DOHH2 (cell line): Measurements from ENCODE around the gene LRR1.

ENCODE experiments used
- H3F3A ChIP-seq: fragments of 200-600 bp; sonication (generic), shearing (Covaris generic); 2 replicates; pipeline ENCODE4 v1.6.0; 2016; ENCODE audit warnings: antibody characterized with exemption, mild to moderate bottlenecking; ENCODE audit not compliant: control insufficient read depth, insufficient read depth
- H3K27ac ChIP-seq: fragments of 200-600 bp; sonication (generic); 2 replicates; pipeline ENCODE4 v1.5.1; 2014; ENCODE audit warnings: low read depth, mild to moderate bottlenecking, low read length, moderate library complexity
- H3K27me3 ChIP-seq: fragments of 200-600 bp; sonication (generic); 2 replicates; pipeline ENCODE4 v1.6.1; 2014; ENCODE audit warnings: mild to moderate bottlenecking, low read length, mixed read lengths; ENCODE audit not compliant: control insufficient read depth
- H3K36me3 ChIP-seq: fragments of 200-600 bp; sonication (generic); 2 replicates; pipeline ENCODE4 v1.6.1; 2014; ENCODE audit warnings: mild to moderate bottlenecking, low read length, moderate library complexity, mixed read lengths; ENCODE audit not compliant: control insufficient read depth
- H3K4me1 ChIP-seq: fragments of 200-600 bp; sonication (generic); 2 replicates; pipeline ENCODE4 v1.6.1; 2014; ENCODE audit warnings: mild to moderate bottlenecking, low read length, mixed read lengths; ENCODE audit not compliant: control insufficient read depth
- H3K4me2 ChIP-seq: fragments of 200-600 bp; sonication (generic); 2 replicates; pipeline ENCODE4 v1.6.0; 2014; ENCODE audit warnings: mild to moderate bottlenecking, low read length, moderate library complexity
- H3K4me3 ChIP-seq: fragments of 200-600 bp; sonication (generic); 2 replicates; pipeline ENCODE4 v1.5.1; 2014; ENCODE audit warnings: mild to moderate bottlenecking, low read length, mixed read lengths
- H3K79me2 ChIP-seq: fragments of 200-600 bp; sonication (generic); 2 replicates; pipeline ENCODE4 v1.6.1; 2014; ENCODE audit warnings: mild to moderate bottlenecking, low read length, mixed read lengths; ENCODE audit not compliant: control insufficient read depth
- H3K9me2 ChIP-seq: fragments of 200-600 bp; sonication (generic); replicated peaks from 2 replicates; pipeline ENCODE4 v1.6.1; 2014; ENCODE audit warnings: mild to moderate bottlenecking, low read length, mixed read lengths; ENCODE audit not compliant: control insufficient read depth
- H3K9me3 ChIP-seq: fragments of 200-600 bp; sonication (generic); 2 replicates; pipeline ENCODE4 v1.6.1; 2014; ENCODE audit warnings: antibody characterized with exemption, low read length, mixed read lengths; ENCODE audit not compliant: control insufficient read depth, insufficient read depth
- H4K20me1 ChIP-seq: fragments of 200-600 bp; sonication (generic); 2 replicates; pipeline ENCODE4 v1.6.0; 2014; ENCODE audit warnings: low read depth, mild to moderate bottlenecking, antibody characterized with exemption, low read length, moderate library complexity; ENCODE audit not compliant: control insufficient read depth, insufficient read depth
- EZH2phosphoT487 ChIP-seq: fragments of 200-600 bp; sonication (generic); IDR thresholded peaks from 2 replicates; pipeline ENCODE4 v1.6.1; 2017; ENCODE audit warnings: borderline replicate concordance, mild to moderate bottlenecking, antibody characterized with exemption, low read length, moderate library complexity, mixed read lengths
- TF ChIP-seq, protein P1 (sequence below): fragments of 200-600 bp; sonication (generic); IDR thresholded peaks from one replicate; pipeline ENCODE4 v1.5.1; 2014; ENCODE audit warnings: antibody characterized with exemption, mild to moderate bottlenecking, low read depth, low read length; ENCODE audit not compliant: poor library complexity, severe bottlenecking

LRR1 gene

DNA sequence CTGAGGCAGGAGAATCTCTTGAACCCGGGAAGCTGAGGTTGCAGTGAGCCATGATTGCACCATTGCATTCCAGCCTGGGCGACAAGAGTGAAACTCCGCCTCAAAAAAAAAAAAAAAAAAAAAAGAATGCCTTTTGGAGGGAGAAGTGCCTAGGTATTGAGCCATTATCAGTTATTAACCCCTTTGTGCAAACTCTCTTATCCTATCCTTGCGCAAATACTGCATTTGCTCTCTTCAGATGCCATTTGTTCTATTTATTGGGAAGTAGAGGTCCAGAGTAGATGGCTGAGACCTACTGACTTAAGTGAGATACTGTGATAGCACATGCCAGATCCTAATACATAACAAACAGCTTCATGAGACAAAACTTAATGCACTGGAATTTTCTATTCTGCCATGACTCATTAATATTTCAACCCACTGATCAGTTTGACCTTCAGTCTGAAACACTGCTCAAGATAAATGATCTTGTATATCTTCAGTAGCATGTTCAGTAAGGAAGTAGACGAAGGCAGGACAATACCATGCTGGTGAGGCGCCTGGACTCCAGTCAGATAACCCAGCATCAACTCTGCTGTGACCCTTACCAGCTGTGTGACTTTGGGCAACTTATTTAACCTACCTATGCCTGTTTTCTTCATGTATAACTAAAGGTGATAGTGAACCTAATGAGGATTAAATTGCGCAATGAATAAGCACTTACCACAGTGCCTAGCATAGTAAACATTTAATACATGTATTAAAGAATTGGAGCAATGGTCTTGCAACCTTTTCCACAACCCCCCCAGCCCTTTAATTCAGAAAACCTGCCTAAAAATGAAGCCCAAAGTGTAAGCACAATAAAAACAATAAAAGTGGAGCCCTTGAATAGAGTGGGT is 42.0 kb downstream of the LRR1 start:
- H3K4me2 ChIP-seq, result no peak overlapping the region
- H3K36me3 ChIP-seq, result peaks cover 76% of the 10 kb centered on the region
- TF ChIP-seq, protein P1, sequence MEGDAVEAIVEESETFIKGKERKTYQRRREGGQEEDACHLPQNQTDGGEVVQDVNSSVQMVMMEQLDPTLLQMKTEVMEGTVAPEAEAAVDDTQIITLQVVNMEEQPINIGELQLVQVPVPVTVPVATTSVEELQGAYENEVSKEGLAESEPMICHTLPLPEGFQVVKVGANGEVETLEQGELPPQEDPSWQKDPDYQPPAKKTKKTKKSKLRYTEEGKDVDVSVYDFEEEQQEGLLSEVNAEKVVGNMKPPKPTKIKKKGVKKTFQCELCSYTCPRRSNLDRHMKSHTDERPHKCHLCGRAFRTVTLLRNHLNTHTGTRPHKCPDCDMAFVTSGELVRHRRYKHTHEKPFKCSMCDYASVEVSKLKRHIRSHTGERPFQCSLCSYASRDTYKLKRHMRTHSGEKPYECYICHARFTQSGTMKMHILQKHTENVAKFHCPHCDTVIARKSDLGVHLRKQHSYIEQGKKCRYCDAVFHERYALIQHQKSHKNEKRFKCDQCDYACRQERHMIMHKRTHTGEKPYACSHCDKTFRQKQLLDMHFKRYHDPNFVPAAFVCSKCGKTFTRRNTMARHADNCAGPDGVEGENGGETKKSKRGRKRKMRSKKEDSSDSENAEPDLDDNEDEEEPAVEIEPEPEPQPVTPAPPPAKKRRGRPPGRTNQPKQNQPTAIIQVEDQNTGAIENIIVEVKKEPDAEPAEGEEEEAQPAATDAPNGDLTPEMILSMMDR, result no peak
- TF ChIP-seq EZH2phosphoT487, result no peak
- H3K9me2 ChIP-seq, result no peaks in the 10 kb centered on the region
- H3F3A ChIP-seq, result peaks cover 25% of the 10 kb centered on the region
- H4K20me1 ChIP-seq, result peaks cover 13% of the 10 kb centered on the region; the same call in 1 of the 2 replicates
- peaks cover 31% of the 10 kb centered on the region for H3K4me1 ChIP-seq
- no peak overlapping the region for H3K4me3 ChIP-seq
- H3K79me2 ChIP-seq, result peaks cover 86% of the 10 kb centered on the region
- no peak overlapping the region for H3K27ac ChIP-seq
- H3K9me3 ChIP-seq, result no peaks in the 10 kb centered on the region
- H3K27me3 ChIP-seq, result no peaks in the 10 kb centered on the region

DNA sequence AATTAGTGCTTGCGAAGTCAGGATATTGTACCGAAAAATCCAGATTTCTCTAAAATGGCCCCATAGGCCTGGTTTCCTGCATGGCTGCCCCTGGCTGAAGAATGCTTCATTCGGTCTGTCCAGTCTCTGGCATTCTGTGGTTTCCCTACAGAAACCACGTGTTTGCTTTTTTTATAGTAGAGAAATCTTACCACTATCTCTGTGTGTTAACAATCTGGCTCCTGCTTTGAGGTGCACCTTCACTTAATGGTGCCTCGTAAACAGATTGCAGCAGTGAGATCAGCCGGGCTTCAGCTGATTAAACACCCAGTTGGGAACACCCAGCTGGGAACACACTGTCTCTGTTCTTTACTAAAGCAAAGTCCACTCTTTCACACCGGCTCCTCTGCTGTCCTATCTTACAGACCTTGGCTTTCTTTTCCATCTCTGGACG is 43.0 kb downstream of the LRR1 start:
- H3K27ac ChIP-seq, result no peak overlapping the region
- peaks cover 27% of the 10 kb centered on the region for H3F3A ChIP-seq

DNA sequence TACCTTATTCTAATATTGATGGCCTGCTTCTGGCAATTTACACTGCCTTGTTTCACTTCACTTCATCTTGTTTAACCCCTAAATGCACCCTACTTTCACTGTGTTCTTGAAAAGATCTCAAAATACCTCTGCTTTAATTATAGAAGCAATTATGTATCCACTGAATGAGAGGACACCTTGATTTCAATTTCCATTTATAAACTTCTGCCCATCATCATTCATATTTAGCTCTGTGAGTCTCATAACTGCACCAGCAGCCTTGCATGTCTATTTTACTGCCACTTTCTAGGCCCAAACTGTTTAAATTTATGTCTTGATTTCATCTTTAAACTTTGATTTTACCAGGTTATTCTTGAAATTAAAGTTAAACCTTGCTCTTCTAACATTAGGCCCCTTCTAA is 43.4 kb downstream of the LRR1 start:
- no peaks in the 10 kb centered on the region for H3K9me3 ChIP-seq
- H3K27me3 ChIP-seq, result no peaks in the 10 kb centered on the region
- peak overlapping the region; percentile 2; the same call in 1 of the 2 replicates for H3K4me2 ChIP-seq
- H3K4me3 ChIP-seq, result no peak overlapping the region
- peaks cover 76% of the 10 kb centered on the region for H3K79me2 ChIP-seq
- H3K36me3 ChIP-seq, result peaks cover 73% of the 10 kb centered on the region
- H3K9me2 ChIP-seq, result no peaks in the 10 kb centered on the region
- TF ChIP-seq EZH2phosphoT487, result no peak
- TF ChIP-seq, protein P1, result no peak
- no peaks in the 10 kb centered on the region for H4K20me1 ChIP-seq
- peaks cover 18% of the 10 kb centered on the region for H3K4me1 ChIP-seq
- no peak overlapping the region for H3K27ac ChIP-seq
- H3F3A ChIP-seq, result peaks cover 31% of the 10 kb centered on the region

More for the DNA sequence above, 43.0 kb downstream of the LRR1 start:
- Histone ChIP-seq H3K27me3 (no peaks in the 10 kb centered on the region), H3K79me2 (peaks cover 78% of the 10 kb centered on the region), H3K9me2 (no peaks in the 10 kb centered on the region), H3K36me3 (peaks cover 73% of the 10 kb centered on the region), H3K4me1 (peaks cover 22% of the 10 kb centered on the region), H4K20me1 (peaks cover 4% of the 10 kb centered on the region; the same call in 1 of the 2 replicates), H3K9me3 (no peaks in the 10 kb centered on the region), H3K4me2 (peak overlapping the region; percentile 2; the same call in 1 of the 2 replicates), H3K4me3 (no peak overlapping the region)
- no peak for TF ChIP-seq EZH2phosphoT487
- TF ChIP-seq, protein P1, result no peak
